C4-2B (cell line): ENCODE data around the gene FZD8.

Experiments used
- H3K27ac ChIP-seq: fragments of 450-650 bp; 2 replicates; pipeline ENCODE4 v1.5.1; 2017
- CTCF ChIP-seq: fragments of 450-650 bp; conservative IDR thresholded peaks from 2 replicates; pipeline ENCODE4 v1.5.1; 2017; ENCODE audit warnings: mild to moderate bottlenecking
- ZFX ChIP-seq: fragments of 450-650 bp; IDR thresholded peaks from 2 replicates; pipeline ENCODE4 v1.6.1; 2017

FZD8 gene

GRCh38 chr10:35612385-35613106 lies 29.6 kb downstream of the FZD8 start:
- no peak overlapping the region for H3K27ac ChIP-seq
- TF ChIP-seq CTCF = no peak
- no peak for TF ChIP-seq ZFX

GRCh38 chr10:35611750-35612149 lies 30.3 kb downstream of the FZD8 start:
- TF ChIP-seq CTCF (no peak), ZFX (no peak)
- no peak overlapping the region for H3K27ac ChIP-seq

GRCh38 chr10:35608328-35608672 lies 33.8 kb downstream of the FZD8 start:
- TF ChIP-seq CTCF (no peak), ZFX (no peak)
- no peak overlapping the region for H3K27ac ChIP-seq

- H3K27ac ChIP-seq = no peak overlapping the region
- no peak for TF ChIP-seq ZFX
These were observed 34.4 kb downstream of the FZD8 start for GRCh38 chr10:35607475-35608327.

- no peak for TF ChIP-seq ZFX
- no peak for TF ChIP-seq CTCF
- no peak overlapping the region for H3K27ac ChIP-seq
These were observed 35.7 kb downstream of the FZD8 start for GRCh38 chr10:35606430-35606829.

GRCh38 chr10:35605191-35605590 lies 36.9 kb downstream of the FZD8 start, which contains the start of gene GJD4:
TSS of gene GJD4 (plus strand) at chr10:35605341. CDS start at chr10:35605568, 227 bp downstream.
- no peak within 1 kb of the TSS for H3K27ac ChIP-seq
- TF ChIP-seq CTCF (no peak), ZFX (no peak)

- no peak for TF ChIP-seq ZFX
- TF ChIP-seq CTCF = no peak
These were observed 41.9 kb downstream of the FZD8 start for GRCh38 chr10:35600193-35600592.

More at GRCh38 chr10:35600193-35600592, 41.9 kb downstream of the FZD8 start:
- no peak overlapping the region for H3K27ac ChIP-seq
